ENCODE data around the gene KRT6B.

DNA sequence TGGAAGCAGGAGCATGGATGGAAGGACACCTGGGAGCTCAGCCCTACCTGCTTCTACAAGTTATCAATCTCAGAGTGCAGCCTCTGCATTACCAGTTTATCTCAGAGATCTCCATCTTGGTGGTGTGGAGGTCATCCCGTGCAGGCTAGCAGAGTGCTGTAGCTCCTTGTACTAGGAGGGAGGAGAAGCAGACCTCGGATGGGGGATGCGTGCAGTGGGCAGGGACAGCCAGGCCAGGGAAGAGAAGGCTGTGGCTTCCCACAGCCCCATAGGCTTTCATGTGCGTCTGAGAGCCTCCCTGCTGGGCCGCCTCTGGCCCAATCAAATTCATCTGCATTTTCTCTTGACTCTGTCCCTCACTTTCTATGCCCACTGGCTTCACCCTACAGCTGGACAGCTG is 37.0 kb downstream of the KRT6B start:
- TF ChIP-seq CTCF (IDR thresholded peaks at IDR 0.05; ENCODE audit: low read depth, low read length), result no peak
- TF ChIP-seq, protein P1, sequence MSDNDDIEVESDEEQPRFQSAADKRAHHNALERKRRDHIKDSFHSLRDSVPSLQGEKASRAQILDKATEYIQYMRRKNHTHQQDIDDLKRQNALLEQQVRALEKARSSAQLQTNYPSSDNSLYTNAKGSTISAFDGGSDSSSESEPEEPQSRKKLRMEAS (IDR thresholded peaks at IDR 0.05; ENCODE audit: low read depth, low read length), result no peak
- no peak for TF ChIP-seq POLR2A (IDR thresholded peaks at IDR 0.05; ENCODE audit: extremely low read depth, insufficient read length)
- TF ChIP-seq MYC (IDR thresholded peaks at IDR 0.05; ENCODE audit: low read depth, low read length), result no peak
